ENCODE data around the gene MTMR4. TPM values are rescaled to one million over a fixed set of nuclear protein-coding genes. Genes with fewer than 3 reads are reported as not detected.
"Not testable (repeated sequence)": the region's sequence is repeated elsewhere in the genome, so short reads cannot be mapped to it uniquely, and the experiment has no call there.

MTMR4 gene
- total RNA-seq, 1 donor from 2014 or later, result 62.4 TPM

DNA sequence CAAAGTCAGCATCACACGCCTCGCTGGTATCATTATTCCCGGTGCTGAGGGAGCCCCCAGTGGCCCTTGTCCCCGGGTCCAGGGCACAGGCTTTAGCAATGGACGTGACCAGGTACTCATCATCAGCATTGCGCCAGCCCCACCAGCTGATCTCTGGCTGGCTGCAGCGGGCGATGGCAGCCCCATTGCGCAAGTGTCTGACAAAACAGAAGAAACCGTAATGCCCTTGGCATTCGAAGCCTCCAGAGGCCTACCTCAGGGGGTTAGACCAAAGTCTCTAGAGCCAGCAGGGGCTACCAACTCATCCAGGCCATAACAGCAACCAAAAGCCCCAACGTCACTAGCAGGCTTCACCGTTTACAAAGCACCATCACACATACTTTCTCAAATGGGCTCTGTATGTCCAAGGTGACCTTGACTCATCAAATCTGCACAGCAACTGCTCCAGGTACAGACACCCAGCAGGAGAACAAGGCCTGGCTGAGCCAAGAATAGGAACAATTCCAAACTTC is 7.3 kb downstream of the MTMR4 start:
- no peak overlapping the region for H3K4me3 ChIP-seq (ENCODE audit: low read depth, low read length)
- H3K36me3 ChIP-seq (ENCODE audit: control insufficient read depth, insufficient read depth, low read length), result peaks cover 20% of the 10 kb centered on the region
- FAIRE-seq, result no peak
- no peaks in the 10 kb centered on the region for H3K27me3 ChIP-seq (ENCODE audit: control insufficient read depth, insufficient read depth, low read length)
- no peak for DNase-seq (ENCODE audit: low read depth)
- TF ChIP-seq, protein P1, sequence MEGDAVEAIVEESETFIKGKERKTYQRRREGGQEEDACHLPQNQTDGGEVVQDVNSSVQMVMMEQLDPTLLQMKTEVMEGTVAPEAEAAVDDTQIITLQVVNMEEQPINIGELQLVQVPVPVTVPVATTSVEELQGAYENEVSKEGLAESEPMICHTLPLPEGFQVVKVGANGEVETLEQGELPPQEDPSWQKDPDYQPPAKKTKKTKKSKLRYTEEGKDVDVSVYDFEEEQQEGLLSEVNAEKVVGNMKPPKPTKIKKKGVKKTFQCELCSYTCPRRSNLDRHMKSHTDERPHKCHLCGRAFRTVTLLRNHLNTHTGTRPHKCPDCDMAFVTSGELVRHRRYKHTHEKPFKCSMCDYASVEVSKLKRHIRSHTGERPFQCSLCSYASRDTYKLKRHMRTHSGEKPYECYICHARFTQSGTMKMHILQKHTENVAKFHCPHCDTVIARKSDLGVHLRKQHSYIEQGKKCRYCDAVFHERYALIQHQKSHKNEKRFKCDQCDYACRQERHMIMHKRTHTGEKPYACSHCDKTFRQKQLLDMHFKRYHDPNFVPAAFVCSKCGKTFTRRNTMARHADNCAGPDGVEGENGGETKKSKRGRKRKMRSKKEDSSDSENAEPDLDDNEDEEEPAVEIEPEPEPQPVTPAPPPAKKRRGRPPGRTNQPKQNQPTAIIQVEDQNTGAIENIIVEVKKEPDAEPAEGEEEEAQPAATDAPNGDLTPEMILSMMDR (IDR thresholded peaks at IDR 0.05; ENCODE audit: insufficient read depth, low read length, severe bottlenecking), result no peak

DNA sequence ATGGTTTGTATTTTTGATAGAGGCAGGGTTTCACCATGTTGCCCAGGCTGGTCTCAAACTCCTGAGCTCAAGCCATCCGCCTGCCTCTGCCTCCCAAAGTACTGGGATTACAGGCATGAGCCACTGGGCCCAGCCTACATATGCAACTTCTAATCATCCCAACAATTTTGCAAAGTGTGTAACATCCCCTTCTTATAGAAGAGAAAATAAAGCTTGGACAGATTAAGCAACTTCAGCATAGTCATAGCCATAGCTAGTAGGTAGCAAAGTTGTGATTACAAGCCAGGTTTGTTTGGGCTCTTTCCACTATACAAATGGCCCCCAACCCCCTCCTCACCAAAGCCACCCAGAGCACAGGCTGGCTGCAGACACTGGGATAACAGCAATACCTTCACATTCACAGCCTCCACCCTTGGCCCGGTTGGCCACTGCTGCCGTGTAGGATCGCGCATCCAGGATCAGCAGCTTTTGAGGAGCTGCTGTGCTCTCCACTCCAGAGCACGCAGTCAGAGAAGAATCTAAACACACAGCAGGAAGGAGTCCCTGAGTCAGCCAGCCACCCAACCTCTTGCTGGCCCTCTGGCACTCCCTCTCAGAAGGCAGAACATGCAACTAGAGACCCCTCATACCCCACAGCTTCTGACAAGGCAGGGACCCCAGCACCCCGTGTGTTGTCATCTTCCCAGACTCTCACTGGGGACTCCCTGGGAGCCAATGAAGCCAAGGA is 7.9 kb downstream of the MTMR4 start:
- DNase-seq (ENCODE audit: low read depth) (no peak), FAIRE-seq (no peak)
- TF ChIP-seq, protein P1 (IDR thresholded peaks at IDR 0.05; ENCODE audit: insufficient read depth, low read length, severe bottlenecking), result no peak
- Histone ChIP-seq H3K36me3 (ENCODE audit: control insufficient read depth, insufficient read depth, low read length) (peaks cover 20% of the 10 kb centered on the region), H3K27me3 (ENCODE audit: control insufficient read depth, insufficient read depth, low read length) (no peaks in the 10 kb centered on the region), H3K4me3 (ENCODE audit: low read depth, low read length) (no peak overlapping the region)

DNA sequence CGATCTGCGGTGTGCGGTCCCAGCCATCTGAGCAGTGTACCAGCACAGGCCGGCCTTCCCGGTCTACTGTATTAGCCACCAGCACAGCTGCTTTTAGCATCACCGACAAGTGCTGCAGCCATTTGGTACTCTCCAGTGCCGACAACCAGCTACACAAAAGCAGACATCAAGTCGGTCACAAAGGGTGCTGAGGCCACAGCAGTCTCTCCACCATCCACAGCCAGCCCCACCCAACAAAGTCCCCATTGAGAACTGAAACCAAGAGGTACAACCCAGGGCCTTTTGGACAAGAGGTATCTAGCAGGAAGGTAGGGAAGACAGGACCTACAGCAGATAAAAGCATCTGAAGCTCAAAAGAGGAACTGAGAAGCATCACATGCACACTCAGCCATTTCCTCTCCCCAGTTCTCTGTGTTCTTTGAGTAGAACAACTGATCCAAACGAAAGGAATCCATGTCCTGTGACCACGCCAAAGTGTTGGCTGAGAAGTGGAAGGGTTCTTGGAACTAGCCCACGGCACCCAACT is 9.5 kb downstream of the MTMR4 start:
- TF ChIP-seq, protein P1 (IDR thresholded peaks at IDR 0.05; ENCODE audit: insufficient read depth, low read length, severe bottlenecking), result no peak
- H3K4me3 ChIP-seq (ENCODE audit: low read depth, low read length), result no peak overlapping the region
- DNase-seq (ENCODE audit: low read depth) (no peak), FAIRE-seq (no peak)
- H3K27me3 ChIP-seq (ENCODE audit: control insufficient read depth, insufficient read depth, low read length), result no peaks in the 10 kb centered on the region
- peaks cover 16% of the 10 kb centered on the region for H3K36me3 ChIP-seq (ENCODE audit: control insufficient read depth, insufficient read depth, low read length)

DNA sequence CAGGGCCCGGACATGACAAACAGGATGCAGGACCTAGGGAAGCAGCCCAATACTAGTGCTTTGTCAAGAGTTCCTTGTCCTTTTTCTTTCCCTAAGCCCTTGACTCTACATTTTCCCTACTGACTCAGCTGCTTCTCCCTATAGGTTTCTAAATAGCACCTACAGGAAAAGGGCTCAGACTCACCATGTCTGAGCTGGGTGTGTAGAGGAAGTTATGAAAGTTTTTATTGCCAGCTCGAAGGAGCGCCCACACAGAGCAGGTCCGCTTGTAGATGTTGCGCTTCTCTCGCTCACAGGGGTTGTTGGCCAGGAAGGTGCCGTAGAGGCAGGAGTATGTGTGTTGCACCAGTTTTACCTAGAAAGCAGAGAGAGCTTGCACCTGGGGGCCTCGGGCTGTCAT is 10.6 kb downstream of the MTMR4 start:
- TF ChIP-seq, protein P1 (IDR thresholded peaks at IDR 0.05; ENCODE audit: insufficient read depth, low read length, severe bottlenecking), result no peak
- Histone ChIP-seq H3K36me3 (ENCODE audit: control insufficient read depth, insufficient read depth, low read length) (peaks cover 16% of the 10 kb centered on the region), H3K27me3 (ENCODE audit: control insufficient read depth, insufficient read depth, low read length) (no peaks in the 10 kb centered on the region), H3K4me3 (ENCODE audit: low read depth, low read length) (no peak overlapping the region)
- no peak for DNase-seq (ENCODE audit: low read depth)
- no peak for FAIRE-seq

DNA sequence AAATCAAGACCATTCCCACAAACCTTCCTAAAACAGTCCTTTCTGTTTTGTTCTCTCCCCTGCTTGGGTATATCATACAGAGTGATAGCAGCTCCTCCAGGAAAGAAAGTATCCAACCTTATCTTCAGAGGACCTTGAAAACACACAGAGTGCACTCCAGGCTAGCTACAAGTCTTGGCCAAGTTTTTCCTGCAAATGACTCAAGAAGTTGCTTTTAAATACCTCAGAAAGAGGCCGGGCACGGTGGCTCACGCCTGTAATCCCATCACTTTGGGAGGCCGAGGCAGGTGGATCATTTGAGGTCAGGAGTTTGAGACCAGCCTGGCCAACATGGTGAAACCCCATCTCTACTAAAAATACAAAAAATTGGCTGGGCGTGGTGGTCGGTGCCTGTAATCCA is 11.3 kb downstream of the MTMR4 start:
- not testable (repeated sequence) for H3K4me3 ChIP-seq (ENCODE audit: low read depth, low read length); DNase-seq (ENCODE audit: low read depth); H3K27me3 ChIP-seq (ENCODE audit: control insufficient read depth, insufficient read depth, low read length); FAIRE-seq
- H3K36me3 ChIP-seq (ENCODE audit: control insufficient read depth, insufficient read depth, low read length), result peaks cover 11% of the 10 kb centered on the region

DNA sequence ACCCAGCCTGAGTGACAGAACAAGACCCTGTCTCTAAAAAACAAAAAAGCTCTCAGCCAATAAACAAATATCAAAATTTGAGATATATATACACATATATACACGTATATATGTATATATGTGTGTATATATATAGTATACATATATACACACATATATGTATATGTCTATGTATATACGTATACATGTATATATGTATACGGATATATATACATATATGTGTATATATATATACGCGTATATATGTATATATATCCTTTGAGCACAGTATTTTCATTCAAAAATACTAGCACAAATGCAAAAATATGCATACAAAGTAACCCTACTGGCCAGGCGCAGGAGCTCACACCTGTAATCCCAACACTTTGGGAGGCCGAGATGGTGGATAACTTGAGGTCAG is 13.0 kb downstream of the MTMR4 start:
- peaks cover 5% of the 10 kb centered on the region for H3K36me3 ChIP-seq (ENCODE audit: control insufficient read depth, insufficient read depth, low read length)
- FAIRE-seq (no peak), DNase-seq (ENCODE audit: low read depth) (no peak)
- H3K4me3 ChIP-seq (ENCODE audit: low read depth, low read length), result no peak overlapping the region
- TF ChIP-seq, protein P1 (IDR thresholded peaks at IDR 0.05; ENCODE audit: insufficient read depth, low read length, severe bottlenecking), result no peak
- no peaks in the 10 kb centered on the region for H3K27me3 ChIP-seq (ENCODE audit: control insufficient read depth, insufficient read depth, low read length)

All from bronchial epithelial cell (primary cell).